Smooth muscle cell (in vitro differentiated cells): ENCODE measurements around the gene TRMT13. TPM values are rescaled to one million over a fixed set of nuclear protein-coding genes. Genes with fewer than 3 reads are reported as not detected.

Experiments
- DNase-seq: peaks from one replicate; lab custom pipeline; 2025; ENCODE audit not compliant: unreplicated experiment; lab: John Stamatoyannopoulos, UW
- H2AFZ ChIP-seq: fragments of 200-600 bp; sonication (generic); 2 replicates; pipeline ENCODE4 v1.6.0; 2016; ENCODE audit warnings: antibody characterized with exemption, low read depth, mild to moderate bottlenecking
- H3F3A ChIP-seq: fragments of 200-600 bp; sonication (generic); 2 replicates; pipeline ENCODE4 v1.6.0; 2017; ENCODE audit warnings: antibody characterized with exemption, low read depth
- H3K27ac ChIP-seq: fragments of 200-600 bp; sonication (generic); 2 replicates; pipeline ENCODE4 v1.5.1; 2016; ENCODE audit warnings: low read depth, mild to moderate bottlenecking
- H3K27me3 ChIP-seq: fragments of 200-600 bp; sonication (generic); 2 replicates; pipeline ENCODE4 v1.6.1; 2016; ENCODE audit warnings: low read depth, mild to moderate bottlenecking
- H3K36me3 ChIP-seq: fragments of 200-600 bp; sonication (generic); 2 replicates; pipeline ENCODE4 v1.5.1; 2016; ENCODE audit warnings: low read depth
- H3K4me1 ChIP-seq: fragments of 200-600 bp; sonication (generic); 2 replicates; pipeline ENCODE4 v1.5.1; 2016; ENCODE audit warnings: low read depth
- H3K4me2 ChIP-seq: fragments of 200-600 bp; sonication (generic); 2 replicates; pipeline ENCODE4 v1.6.0; 2016; ENCODE audit warnings: mild to moderate bottlenecking
- H3K4me3 ChIP-seq: fragments of 200-600 bp; sonication (generic); 2 replicates; pipeline ENCODE4 v1.5.1; 2016; ENCODE audit warnings: mild to moderate bottlenecking
- H3K79me2 ChIP-seq: fragments of 200-600 bp; sonication (generic); 2 replicates; pipeline ENCODE4 v1.6.0; 2016; ENCODE audit warnings: low read depth, mild to moderate bottlenecking
- H3K9ac ChIP-seq: fragments of 200-600 bp; sonication (generic); 2 replicates; pipeline ENCODE4 v1.6.0; 2016; ENCODE audit warnings: low read depth
- H3K9me3 ChIP-seq: fragments of 200-600 bp; sonication (generic); replicated peaks from 2 replicates; pipeline ENCODE4 v1.5.1; 2016; ENCODE audit warnings: low read depth
- H4K20me1 ChIP-seq: fragments of 200-600 bp; sonication (generic); 2 replicates; pipeline ENCODE4 v1.6.0; 2016; ENCODE audit warnings: low read depth
- WGBS: methylation state at CpG from one replicate; pipeline ENCODE4 v1.1.7; 2016; ENCODE audit warnings: low lambda C conversion rate; 5-methylcytosine and 5-hydroxymethylcytosine counted together
- polyA plus RNA-seq: library from polyadenylated mRNA; unstranded; fragments of >200 nt; fragmentation: Nextera tagmentation; extraction: Ambion mirVana; gene quantifications from 2 replicates; pipeline ENCODE4 v1.2.1, GENCODE V29; 2016
- total RNA-seq: library from RNA; depleted of rRNA; stranded (reverse); fragments of >200 nt; gene quantifications from 2 replicates; pipeline ENCODE4 v1.2.3, GENCODE V29; 2014
- TF ChIP-seq, protein P1 (sequence below): fragments of 200-600 bp; sonication (generic); IDR thresholded peaks from 2 replicates; pipeline ENCODE4 v1.5.1; 2017; ENCODE audit warnings: borderline replicate concordance, mild to moderate bottlenecking, antibody characterized with exemption; ENCODE audit not compliant: insufficient read depth, poor library complexity, severe bottlenecking

Gene TRMT13, protein sequence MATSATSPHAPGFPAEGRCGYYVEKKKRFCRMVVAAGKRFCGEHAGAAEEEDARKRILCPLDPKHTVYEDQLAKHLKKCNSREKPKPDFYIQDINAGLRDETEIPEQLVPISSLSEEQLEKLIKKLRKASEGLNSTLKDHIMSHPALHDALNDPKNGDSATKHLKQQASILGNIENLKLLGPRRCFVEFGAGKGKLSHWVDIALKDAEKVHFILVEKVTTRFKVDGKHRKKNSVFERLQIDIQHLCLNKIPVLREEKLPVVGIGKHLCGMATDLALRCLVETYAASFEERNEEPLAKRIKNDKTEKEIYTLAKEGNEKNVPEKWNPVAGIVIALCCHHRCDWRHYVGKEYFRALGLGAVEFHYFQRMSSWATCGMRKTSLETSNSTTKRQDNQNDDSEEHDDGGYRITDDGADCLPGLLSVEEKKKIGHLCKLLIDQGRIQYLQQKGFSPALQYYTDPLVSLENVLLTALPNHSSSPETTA
- total RNA-seq (15.7 and 18.5 TPM in 2 replicates), polyA plus RNA-seq (6.2 and 10.0 TPM in 2 replicates)

DNA sequence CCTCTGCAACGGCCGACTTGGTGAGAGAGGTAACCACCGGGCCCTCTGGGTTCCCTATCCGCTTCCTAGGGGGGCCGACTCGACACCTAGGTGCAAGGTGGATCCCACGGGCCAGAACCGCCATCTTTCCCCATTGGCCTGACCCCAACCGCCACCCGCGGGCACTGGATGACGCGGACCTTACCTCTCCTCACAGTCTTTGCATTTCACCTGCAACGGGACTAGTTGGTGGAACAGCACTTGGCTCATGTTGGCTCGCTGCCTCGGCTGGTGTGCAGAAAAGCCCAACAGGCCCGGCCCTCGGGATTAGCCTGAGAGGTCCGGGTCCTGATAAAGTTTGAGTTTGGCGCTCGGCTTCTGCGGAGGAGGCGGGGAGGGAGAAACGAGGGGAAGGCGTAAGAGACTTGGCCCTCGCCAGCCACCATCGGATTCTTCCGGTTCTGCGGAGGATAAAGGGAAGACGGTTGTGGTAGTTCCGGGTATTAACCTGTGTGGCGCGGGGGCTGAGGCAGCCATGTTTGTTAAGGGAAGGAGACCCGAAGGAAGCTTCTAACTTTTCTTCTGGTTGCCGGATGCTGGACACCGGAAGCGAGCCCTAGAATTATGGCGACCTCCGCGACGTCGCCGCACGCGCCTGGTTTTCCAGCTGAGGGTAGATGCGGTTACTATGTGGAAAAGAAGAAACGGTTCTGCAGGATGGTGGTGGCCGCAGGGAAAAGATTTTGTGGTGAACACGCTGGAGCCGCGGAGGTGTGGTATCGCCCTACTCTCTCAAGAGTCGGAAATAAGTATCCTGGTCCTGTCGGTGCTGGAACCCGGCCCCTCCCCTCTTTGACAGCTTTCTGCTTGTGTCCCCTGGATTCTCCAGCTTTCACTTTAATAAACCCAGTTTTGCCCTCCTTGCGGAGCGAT lies at the start of gene TRMT13, which contains the start of gene SASS6:
Gene TRMT13, plus strand, starts transcription at position 598 of the 912 bp plus-strand sequence. Its CDS starts 6 bp downstream, at position 604.
Gene SASS6, minus strand, starts transcription at position 365 of the 912 bp plus-strand sequence. Its CDS starts 116 bp downstream, at position 249.
- Histone ChIP-seq H3K4me1 (peaks cover 17% of the 10 kb centered on the region), H3K27ac (peak within 1 kb of the TSS; percentile 57), H3K4me2 (peak within 1 kb of the TSS; percentile 97), H3K27me3 (no peaks in the 10 kb centered on the region), H3K79me2 (peaks cover 31% of the 10 kb centered on the region), H3F3A (no peaks in the 10 kb centered on the region), H2AFZ (peak within 1 kb of the TSS; percentile 96), H3K9me3 (no peaks in the 10 kb centered on the region), H4K20me1 (no peaks in the 10 kb centered on the region), H3K4me3 (peak within 1 kb of the TSS; percentile 96), H3K36me3 (no peaks in the 10 kb centered on the region), H3K9ac (peak within 1 kb of the TSS; percentile 78)
- under 1% methylated on average over 57 of the region's 57 CpGs for WGBS
- TF ChIP-seq, protein P1, sequence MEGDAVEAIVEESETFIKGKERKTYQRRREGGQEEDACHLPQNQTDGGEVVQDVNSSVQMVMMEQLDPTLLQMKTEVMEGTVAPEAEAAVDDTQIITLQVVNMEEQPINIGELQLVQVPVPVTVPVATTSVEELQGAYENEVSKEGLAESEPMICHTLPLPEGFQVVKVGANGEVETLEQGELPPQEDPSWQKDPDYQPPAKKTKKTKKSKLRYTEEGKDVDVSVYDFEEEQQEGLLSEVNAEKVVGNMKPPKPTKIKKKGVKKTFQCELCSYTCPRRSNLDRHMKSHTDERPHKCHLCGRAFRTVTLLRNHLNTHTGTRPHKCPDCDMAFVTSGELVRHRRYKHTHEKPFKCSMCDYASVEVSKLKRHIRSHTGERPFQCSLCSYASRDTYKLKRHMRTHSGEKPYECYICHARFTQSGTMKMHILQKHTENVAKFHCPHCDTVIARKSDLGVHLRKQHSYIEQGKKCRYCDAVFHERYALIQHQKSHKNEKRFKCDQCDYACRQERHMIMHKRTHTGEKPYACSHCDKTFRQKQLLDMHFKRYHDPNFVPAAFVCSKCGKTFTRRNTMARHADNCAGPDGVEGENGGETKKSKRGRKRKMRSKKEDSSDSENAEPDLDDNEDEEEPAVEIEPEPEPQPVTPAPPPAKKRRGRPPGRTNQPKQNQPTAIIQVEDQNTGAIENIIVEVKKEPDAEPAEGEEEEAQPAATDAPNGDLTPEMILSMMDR = no peak
- DNase-seq = peak; percentile 67

GRCh38 chr1:100087396-100087795 lies 45.6 kb upstream of the TRMT13 start:
- H3K27ac ChIP-seq = no peak overlapping the region
- no peak overlapping the region for H3K4me2 ChIP-seq
- no peaks in the 10 kb centered on the region for H3K4me1 ChIP-seq
- 100% methylated on average over 1 of the region's 1 CpG for WGBS
- no peak for DNase-seq
- H3K79me2 ChIP-seq = no peaks in the 10 kb centered on the region
- H3K27me3 ChIP-seq = no peaks in the 10 kb centered on the region
- H3K9me3 ChIP-seq = no peaks in the 10 kb centered on the region
- TF ChIP-seq, protein P1 = no peak
- H4K20me1 ChIP-seq = no peaks in the 10 kb centered on the region
- no peaks in the 10 kb centered on the region for H3K36me3 ChIP-seq
- H3K9ac ChIP-seq = no peak overlapping the region
- H3K4me3 ChIP-seq = no peak overlapping the region
- no peak overlapping the region for H2AFZ ChIP-seq
- no peaks in the 10 kb centered on the region for H3F3A ChIP-seq

DNA sequence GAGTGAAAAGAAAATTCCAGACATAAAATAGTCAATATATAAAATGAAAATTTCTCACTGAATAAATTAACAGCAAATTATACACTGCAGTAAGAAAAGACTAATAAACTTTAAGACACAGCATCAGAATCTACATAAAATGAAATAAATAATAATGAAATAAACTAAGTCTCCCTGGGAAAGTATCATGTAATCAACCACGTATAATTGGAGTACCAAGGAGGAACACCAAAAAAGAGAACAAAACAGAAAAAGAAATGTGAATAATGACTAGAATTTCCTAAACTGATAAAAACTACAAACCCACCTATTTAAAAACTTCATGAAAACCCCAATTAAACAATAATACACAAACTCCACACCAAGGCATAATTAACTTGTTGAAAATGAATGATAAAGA lies 43.9 kb upstream of the TRMT13 start:
- Histone ChIP-seq H3K27ac (no peak overlapping the region), H3K4me1 (no peaks in the 10 kb centered on the region), H3K9me3 (no peaks in the 10 kb centered on the region), H2AFZ (no peak overlapping the region), H3K27me3 (no peaks in the 10 kb centered on the region), H3K9ac (no peak overlapping the region), H3K4me2 (no peak overlapping the region), H3K79me2 (no peaks in the 10 kb centered on the region), H3K36me3 (no peaks in the 10 kb centered on the region), H4K20me1 (no peaks in the 10 kb centered on the region), H3K4me3 (no peak overlapping the region), H3F3A (no peaks in the 10 kb centered on the region)
- TF ChIP-seq, protein P1 = no peak
- WGBS = 98% methylated on average over 1 of the region's 1 CpG
- no peak for DNase-seq
